NT2/D1 (cell line): ENCODE measurements around the gene RAF1.
"Not testable (repeated sequence)": the region's sequence is repeated elsewhere in the genome, so short reads cannot be mapped to it uniquely, and the experiment has no call there.

ENCODE experiments used
- DNase-seq: peaks from one replicate; pipeline ENCODE4 v3.0.0-alpha.2; 2011; ENCODE audit warnings: low read depth, low spot score
- H3K27me3 ChIP-seq: 2 replicates; pipeline ENCODE4 v1.6.0; 2011; ENCODE audit warnings: mild to moderate bottlenecking; ENCODE audit not compliant: insufficient read length, insufficient read depth
- H3K36me3 ChIP-seq: 2 replicates; pipeline ENCODE4 v1.6.1; 2011; ENCODE audit warnings: mild to moderate bottlenecking, low read length, mixed read lengths; ENCODE audit not compliant: insufficient read depth, insufficient read length
- H3K4me1 ChIP-seq: 2 replicates; pipeline ENCODE4 v1.5.1; 2011; ENCODE audit not compliant: insufficient read depth, insufficient read length
- H3K4me3 ChIP-seq: 2 replicates; pipeline ENCODE4 v1.5.1; 2011; ENCODE audit warnings: low read depth; ENCODE audit not compliant: insufficient read length
- H3K9ac ChIP-seq: 2 replicates; pipeline ENCODE4 v1.6.0; 2011; ENCODE audit warnings: low read depth; ENCODE audit not compliant: insufficient read length
- H3K9me3 ChIP-seq: 2 replicates; pipeline ENCODE4 v1.5.1; 2011; ENCODE audit warnings: mild to moderate bottlenecking, low read length; ENCODE audit not compliant: insufficient read depth
- SUZ12 ChIP-seq: IDR thresholded peaks from 2 replicates; pipeline ENCODE4 v1.6.1; 2011; ENCODE audit not compliant: insufficient read length, insufficient read depth; ENCODE audit errors: extremely low read depth
- YY1 ChIP-seq: IDR thresholded peaks from 2 replicates; pipeline ENCODE4 v1.6.1; 2011; ENCODE audit not compliant: insufficient read length, insufficient read depth
- ZNF274 ChIP-seq: IDR thresholded peaks from 2 replicates; pipeline ENCODE4 v1.6.1; 2011; ENCODE audit warnings: mild to moderate bottlenecking, low read depth, low read length

RAF1 gene

DNA sequence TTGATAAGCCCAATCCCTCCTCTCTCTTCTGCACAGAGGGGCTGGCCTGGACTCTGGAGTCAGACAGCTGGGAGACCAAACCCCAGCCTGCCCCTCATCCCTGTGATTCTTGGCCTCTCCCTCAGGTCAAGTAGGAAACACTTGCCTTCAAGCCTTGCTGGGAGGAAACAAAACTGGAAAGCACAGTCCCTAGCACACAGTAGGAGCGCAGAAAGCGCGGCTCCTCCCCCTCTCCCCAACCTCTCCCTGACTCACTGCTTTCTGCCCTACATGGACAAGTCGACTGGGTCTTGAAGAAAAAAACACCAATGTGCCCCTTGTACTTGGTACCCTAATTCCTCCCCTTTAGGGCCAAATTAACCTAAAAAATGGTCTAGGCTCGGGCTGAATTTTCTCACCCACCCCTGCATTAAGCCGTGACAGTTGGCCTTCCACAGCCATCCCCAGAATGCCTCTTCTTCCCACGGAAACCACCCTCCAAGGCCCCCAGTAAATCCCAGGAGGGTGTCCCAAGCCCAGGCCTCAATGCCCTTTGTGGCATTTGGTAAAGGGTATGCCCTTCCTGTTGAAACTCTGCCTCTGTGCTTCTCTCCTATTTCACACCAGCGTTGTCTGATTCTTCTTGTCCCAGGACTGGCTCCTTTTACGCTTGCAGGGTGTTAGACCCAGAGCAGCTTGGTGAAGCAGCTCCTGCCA, 11.3 kb upstream of the RAF1 start:
- no peaks in the 10 kb centered on the region for H3K27me3 ChIP-seq
- no peak for DNase-seq
- H3K9ac ChIP-seq: peak overlapping the region; percentile 27
- no peaks in the 10 kb centered on the region for H3K36me3 ChIP-seq
- no peak overlapping the region for H3K4me3 ChIP-seq
- H3K9me3 ChIP-seq: no peaks in the 10 kb centered on the region
- H3K4me1 ChIP-seq: peaks cover 20% of the 10 kb centered on the region
- TF ChIP-seq SUZ12: no peak
- no peak for TF ChIP-seq ZNF274
- no peak for TF ChIP-seq YY1

DNA sequence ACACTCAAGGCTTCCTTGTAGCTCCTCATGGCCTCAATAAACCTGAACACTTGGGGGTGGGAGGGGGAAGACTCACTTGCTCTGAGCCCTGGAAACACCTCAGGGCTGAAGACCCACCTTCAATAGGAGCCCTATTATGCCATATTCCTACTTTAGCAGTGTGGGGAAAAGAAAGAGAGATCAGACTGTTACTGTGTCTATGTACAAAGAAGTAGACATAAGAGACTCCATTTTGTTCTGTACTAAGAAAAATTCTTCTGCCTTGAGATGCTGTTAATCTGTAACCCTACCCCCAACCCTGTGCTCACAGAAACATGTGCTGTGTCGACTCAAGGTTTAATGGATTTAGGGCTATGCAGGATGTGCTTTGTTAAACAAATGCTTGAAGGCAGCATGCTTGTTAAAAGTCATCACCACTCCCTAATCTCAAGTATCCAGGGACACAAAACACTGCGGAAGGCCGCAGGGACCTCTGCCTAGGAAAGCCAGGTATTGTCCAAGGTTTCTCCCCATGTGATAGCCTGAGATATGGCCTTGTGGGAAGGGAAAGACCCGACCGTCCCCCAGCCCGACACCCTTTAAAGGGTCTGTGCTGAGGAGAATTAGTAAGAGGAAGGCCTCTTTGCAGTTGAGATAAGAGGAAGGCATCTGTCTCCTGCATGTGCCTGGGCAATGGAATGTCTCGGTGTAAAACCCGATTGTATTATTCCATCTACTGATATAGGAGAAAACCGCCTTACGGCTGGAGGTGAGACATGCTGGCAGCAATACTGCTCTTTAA, 10.2 kb upstream of the RAF1 start:
- not testable (repeated sequence) for H3K9me3 ChIP-seq, H3K9ac ChIP-seq, H3K27me3 ChIP-seq, DNase-seq, H3K4me3 ChIP-seq, H3K36me3 ChIP-seq
- H3K4me1 ChIP-seq: peaks cover 16% of the 10 kb centered on the region

GRCh38 chr3:12671120-12671450, 7.2 kb upstream of the RAF1 start:
- DNase-seq: no peak
- H3K4me1 ChIP-seq: peaks cover 13% of the 10 kb centered on the region
- no peak overlapping the region for H3K4me3 ChIP-seq
- no peaks in the 10 kb centered on the region for H3K9me3 ChIP-seq
- no peaks in the 10 kb centered on the region for H3K27me3 ChIP-seq
- no peak for TF ChIP-seq YY1
- TF ChIP-seq SUZ12: no peak
- TF ChIP-seq ZNF274: no peak
- no peak overlapping the region for H3K9ac ChIP-seq
- H3K36me3 ChIP-seq: no peaks in the 10 kb centered on the region

DNA sequence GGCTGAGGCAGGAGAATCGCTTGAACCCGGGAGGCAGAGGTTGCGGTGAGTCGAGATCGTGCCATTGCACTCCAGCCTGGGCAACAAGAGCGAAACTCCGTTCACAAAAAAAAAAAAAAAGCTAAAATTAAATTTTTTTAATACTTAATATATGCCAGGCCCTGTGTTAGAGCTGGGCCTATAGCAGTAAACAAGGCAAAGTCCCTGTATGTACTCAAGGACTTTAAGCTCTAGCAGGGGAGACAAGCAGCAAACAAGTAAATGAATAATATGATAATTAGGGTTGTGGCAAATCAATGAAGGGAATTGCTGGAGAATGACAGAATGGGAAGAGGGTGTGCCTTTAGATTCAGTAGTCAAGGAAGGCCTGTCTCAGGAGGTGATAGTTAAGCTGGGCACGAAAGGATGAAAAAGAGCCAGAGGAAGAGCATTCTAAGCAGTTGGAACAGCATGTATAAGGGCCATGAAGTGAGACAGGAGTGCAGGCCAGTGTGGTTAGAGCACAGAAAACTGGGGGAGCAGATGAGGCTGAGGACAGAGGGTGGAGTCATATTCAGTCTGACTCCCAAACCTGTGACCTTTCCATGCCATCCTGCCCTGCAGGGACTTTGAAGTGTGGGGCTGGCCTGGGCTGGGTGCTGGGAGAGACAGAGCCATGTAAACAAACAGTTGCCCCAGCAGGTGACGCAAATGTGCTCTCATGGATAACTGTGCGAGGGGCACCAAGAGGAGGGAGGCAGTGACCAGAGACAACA, 6.6 kb upstream of the RAF1 start:
- no peak for TF ChIP-seq ZNF274
- no peak for TF ChIP-seq SUZ12
- TF ChIP-seq YY1: no peak
- Histone ChIP-seq H3K9ac (no peak overlapping the region), H3K36me3 (no peaks in the 10 kb centered on the region), H3K9me3 (no peaks in the 10 kb centered on the region), H3K27me3 (no peaks in the 10 kb centered on the region), H3K4me3 (no peak overlapping the region), H3K4me1 (peaks cover 11% of the 10 kb centered on the region)
- no peak for DNase-seq

GRCh38 chr3:12663401-12663935, 449 bp downstream of the RAF1 start:
- Histone ChIP-seq H3K4me1 (no peaks in the 10 kb centered on the region), H3K27me3 (no peaks in the 10 kb centered on the region), H3K9ac (peak overlapping the region; percentile 100), H3K36me3 (peaks cover 4% of the 10 kb centered on the region), H3K4me3 (peak overlapping the region; percentile 98), H3K9me3 (no peaks in the 10 kb centered on the region)
- TF ChIP-seq ZNF274 (no peak), SUZ12 (no peak), YY1 (no peak)
- DNase-seq: no peak

DNA sequence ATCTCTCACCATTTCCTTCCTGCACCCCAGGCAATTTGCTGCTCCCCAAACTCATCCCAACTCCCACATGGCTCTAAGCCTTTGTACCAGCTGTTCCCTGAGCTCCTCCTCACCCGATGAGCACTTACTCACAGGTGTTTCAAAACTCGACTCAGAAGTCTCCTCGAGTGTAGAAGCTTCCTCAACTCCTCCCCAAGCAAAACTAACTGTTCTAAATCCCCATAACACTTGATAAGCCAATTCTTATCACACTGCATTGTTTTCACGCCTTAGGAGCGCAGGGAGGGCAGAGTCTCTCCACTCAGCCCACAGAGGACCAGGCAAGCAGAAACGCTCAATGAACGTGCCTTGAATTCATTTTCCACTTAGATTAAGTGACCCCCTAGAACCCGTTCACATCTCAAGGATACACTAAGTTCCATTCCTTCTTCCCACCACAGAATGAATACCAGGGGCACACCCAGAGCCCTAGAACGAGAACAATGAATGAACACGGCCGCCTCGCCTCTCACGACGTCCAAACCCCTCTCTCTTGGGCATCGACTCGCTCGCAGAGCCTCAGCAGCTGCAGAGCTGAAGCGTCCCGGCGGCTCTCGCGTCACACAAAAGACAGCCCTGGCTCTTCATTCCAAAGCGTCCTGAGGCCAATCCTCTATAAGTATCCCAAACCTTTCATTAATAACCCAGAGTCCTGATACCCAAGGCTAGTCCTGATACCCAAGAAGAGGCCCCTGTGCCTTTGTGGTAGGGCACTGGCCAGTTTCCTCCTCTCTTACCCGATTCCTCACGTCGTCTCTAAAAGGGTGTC, 1.1 kb downstream of the RAF1 start:
- no peak for DNase-seq
- H3K36me3 ChIP-seq: peaks cover 4% of the 10 kb centered on the region
- H3K4me3 ChIP-seq: peak overlapping the region; percentile 98
- peak overlapping the region; percentile 100 for H3K9ac ChIP-seq
- no peaks in the 10 kb centered on the region for H3K9me3 ChIP-seq
- no peak for TF ChIP-seq SUZ12
- TF ChIP-seq ZNF274: no peak
- TF ChIP-seq YY1: no peak
- H3K27me3 ChIP-seq: no peaks in the 10 kb centered on the region
- no peaks in the 10 kb centered on the region for H3K4me1 ChIP-seq
